AG04450 (cell line): ENCODE data around the gene DCDC2. TPM values are rescaled to one million over a fixed set of nuclear protein-coding genes. Genes with fewer than 3 reads are reported as not detected.

Experiments used
- CTCF ChIA-PET: fragments of 300-600, 350-600 bp; formaldehyde crosslinking; extraction: SDS; loops from one replicate; lab custom pipeline; 2022; ENCODE audit warnings: antibody characterized with exemption, inconsistent platforms; lab: Charles Lee
- POLR2A ChIA-PET: fragments of 350-600 bp; formaldehyde crosslinking; extraction: SDS; loops from one replicate; lab custom pipeline; 2021; ENCODE audit warnings: antibody characterized with exemption, inconsistent platforms; lab: Yijun Ruan, JAX
- DNase-seq: peaks from one replicate; pipeline ENCODE4 v3.0.0-alpha.2; 2011; ENCODE audit warnings: low read depth, low spot score
- H3K27ac ChIP-seq: one replicate; pipeline ENCODE4 v1.5.1; 2012; ENCODE audit warnings: low read depth, low read length, control low read depth
- H3K27me3 ChIP-seq: one replicate; pipeline ENCODE4 v1.6.0; 2012; ENCODE audit warnings: low read length; ENCODE audit not compliant: control insufficient read depth, insufficient read depth
- H3K4me3 ChIP-seq: 2 replicates; pipeline ENCODE4 v1.5.1; 2011; ENCODE audit warnings: mild to moderate bottlenecking, low read depth, low read length, control low read depth
- H3K9me3 ChIP-seq: 2 replicates; pipeline ENCODE4 v1.5.1; 2012; ENCODE audit warnings: low read length; ENCODE audit not compliant: control insufficient read depth, insufficient read depth
- polyA plus RNA-seq: library from polyadenylated mRNA; depleted of rRNA; stranded (reverse); fragments of >200 nt; gene quantifications from 2 replicates; pipeline ENCODE4 v1.2.3, GENCODE V29; 2011
- TF ChIP-seq, protein P1 (sequence below): IDR thresholded peaks from 2 replicates; pipeline ENCODE4 v1.5.1; 2011; ENCODE audit warnings: low read depth, low read length, control low read depth, inconsistent platforms

The DCDC2 gene
- polyA plus RNA-seq, 1 experiment: 0.02 TPM

DNA sequence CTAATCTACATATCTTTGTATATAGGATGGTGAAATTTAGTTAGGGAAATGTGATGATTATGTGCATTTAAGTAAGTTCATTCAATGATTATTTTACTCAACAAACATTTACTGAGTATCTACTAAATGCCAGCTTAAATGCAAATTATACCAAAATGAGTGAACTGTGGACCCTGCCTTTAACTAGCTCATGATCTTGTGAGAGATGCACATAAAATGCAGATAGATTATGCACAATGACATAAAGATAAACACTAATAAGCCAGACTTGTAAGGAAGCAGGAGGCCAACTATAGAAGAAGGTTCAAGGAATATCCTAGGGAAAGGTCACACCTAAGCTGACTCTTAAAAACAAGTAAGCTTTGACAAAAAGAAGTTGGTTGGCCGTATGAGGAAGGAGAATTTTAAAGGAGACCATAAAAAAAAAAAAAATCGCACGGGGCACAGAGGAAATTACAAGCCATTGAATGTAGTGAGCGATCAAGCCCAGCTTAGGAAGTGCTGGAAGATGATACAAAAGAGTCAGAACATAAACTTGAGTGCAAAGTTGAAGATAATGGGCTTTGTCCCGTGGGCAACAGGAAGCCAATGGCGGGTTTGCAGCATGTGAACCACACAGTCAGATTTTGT lies 123.9 kb downstream of the DCDC2 start:
- H3K4me3 ChIP-seq: no peak overlapping the region
- H3K9me3 ChIP-seq: no peaks in the 10 kb centered on the region
- ChIA-PET CTCF (no interaction called here), POLR2A (no interaction called here)
- TF ChIP-seq, protein P1, sequence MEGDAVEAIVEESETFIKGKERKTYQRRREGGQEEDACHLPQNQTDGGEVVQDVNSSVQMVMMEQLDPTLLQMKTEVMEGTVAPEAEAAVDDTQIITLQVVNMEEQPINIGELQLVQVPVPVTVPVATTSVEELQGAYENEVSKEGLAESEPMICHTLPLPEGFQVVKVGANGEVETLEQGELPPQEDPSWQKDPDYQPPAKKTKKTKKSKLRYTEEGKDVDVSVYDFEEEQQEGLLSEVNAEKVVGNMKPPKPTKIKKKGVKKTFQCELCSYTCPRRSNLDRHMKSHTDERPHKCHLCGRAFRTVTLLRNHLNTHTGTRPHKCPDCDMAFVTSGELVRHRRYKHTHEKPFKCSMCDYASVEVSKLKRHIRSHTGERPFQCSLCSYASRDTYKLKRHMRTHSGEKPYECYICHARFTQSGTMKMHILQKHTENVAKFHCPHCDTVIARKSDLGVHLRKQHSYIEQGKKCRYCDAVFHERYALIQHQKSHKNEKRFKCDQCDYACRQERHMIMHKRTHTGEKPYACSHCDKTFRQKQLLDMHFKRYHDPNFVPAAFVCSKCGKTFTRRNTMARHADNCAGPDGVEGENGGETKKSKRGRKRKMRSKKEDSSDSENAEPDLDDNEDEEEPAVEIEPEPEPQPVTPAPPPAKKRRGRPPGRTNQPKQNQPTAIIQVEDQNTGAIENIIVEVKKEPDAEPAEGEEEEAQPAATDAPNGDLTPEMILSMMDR: no peak
- H3K27ac ChIP-seq: no peak overlapping the region
- no peaks in the 10 kb centered on the region for H3K27me3 ChIP-seq
- no peak for DNase-seq

DNA sequence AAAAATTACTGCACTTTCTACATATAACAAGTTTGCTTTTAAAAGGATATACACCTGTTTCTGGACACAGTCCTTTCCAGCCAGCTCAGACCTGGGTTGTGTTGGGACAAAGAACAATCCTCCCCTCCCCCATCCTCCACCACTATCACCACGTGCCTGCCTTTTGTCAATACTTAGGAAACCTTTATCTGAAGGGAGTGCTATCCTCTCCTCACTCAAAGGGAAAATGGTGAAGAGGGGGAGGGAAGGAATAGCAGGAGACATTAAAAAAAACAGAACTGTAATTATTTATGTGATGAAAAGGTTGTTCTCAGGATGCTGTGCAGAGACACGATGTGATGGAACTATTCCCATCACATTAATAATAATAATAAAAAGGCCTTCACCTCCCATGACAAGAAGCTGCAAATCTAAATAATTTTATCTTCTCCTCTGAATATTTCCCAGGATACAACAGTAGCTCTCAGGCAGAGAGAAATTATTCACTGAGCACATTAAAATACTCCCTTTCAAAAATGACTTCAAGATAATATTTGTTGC lies 126.4 kb downstream of the DCDC2 start:
- H3K27me3 ChIP-seq: no peaks in the 10 kb centered on the region
- ChIA-PET POLR2A (no interaction called here), CTCF (no interaction called here)
- TF ChIP-seq, protein P1: no peak
- H3K9me3 ChIP-seq: no peaks in the 10 kb centered on the region
- DNase-seq: no peak
- no peak overlapping the region for H3K4me3 ChIP-seq
- H3K27ac ChIP-seq: no peak overlapping the region

DNA sequence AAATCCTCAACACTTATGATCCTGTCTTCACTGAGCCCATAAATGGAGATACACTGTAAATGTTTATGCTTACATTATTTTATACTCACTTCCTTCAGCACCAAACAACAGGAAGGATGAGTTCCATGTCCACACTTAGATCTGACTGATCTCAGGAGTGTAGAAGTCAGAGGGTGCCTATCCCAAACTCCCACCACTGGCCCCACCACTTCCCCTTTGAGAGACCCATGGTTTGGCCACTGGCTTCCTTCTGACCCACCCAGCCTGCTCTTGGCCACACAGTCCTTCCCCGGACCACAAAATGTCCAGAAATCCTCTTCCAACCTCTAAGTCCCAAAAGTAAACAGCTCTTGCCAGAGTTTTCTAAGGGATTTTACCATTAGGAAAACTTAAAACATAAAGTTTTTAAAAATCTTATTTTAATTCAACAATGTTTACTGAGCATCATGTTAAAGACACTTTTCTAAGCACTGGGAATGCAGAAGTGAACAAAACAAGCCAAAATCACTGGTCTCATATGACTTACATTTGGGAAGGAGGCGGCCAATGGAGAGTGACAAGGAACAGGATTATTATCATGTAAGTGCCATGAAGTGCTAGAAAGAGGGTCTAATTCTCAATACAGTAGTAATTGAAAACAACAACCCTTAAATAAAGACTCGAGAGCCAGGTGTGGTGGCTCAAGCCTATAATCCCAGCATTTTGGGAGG lies 128.0 kb downstream of the DCDC2 start:
- ChIA-PET POLR2A (no interaction called here), CTCF (no interaction called here)
- no peak for DNase-seq
- TF ChIP-seq, protein P1: no peak
- Histone ChIP-seq H3K4me3 (no peak overlapping the region), H3K9me3 (no peaks in the 10 kb centered on the region), H3K27me3 (no peaks in the 10 kb centered on the region), H3K27ac (no peak overlapping the region)

DNA sequence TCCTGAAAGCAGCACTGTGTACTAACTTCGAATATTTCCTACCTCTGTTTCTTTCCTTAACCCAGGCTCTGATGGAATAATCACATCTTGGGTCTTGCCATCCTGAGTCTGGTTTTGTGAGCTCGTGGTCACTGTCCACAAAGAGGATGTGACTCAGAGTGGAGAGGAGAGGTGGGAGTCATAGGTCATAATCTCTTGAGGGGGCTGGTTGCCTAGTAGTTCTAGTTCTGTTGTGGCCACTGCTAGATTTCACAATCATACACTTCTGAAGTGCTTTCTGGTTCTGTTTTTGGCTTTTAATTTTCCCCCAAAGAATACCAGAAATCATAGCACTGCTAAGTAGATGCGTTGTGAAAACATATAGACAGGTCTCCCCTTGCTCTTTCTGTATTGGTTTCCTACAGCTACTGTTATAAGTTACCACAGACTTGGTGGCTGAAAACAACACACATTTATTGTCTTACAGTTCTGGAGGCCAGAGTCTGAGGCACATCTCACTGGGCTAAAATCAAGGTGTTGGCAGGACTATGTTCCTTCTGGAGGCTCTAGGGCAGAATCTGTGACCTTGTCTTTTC lies 129.1 kb downstream of the DCDC2 start:
- H3K9me3 ChIP-seq: no peaks in the 10 kb centered on the region
- ChIA-PET CTCF (no interaction called here), POLR2A (no interaction called here)
- DNase-seq: no peak
- no peak overlapping the region for H3K27ac ChIP-seq
- H3K27me3 ChIP-seq: no peaks in the 10 kb centered on the region
- H3K4me3 ChIP-seq: no peak overlapping the region
- TF ChIP-seq, protein P1: no peak

DNA sequence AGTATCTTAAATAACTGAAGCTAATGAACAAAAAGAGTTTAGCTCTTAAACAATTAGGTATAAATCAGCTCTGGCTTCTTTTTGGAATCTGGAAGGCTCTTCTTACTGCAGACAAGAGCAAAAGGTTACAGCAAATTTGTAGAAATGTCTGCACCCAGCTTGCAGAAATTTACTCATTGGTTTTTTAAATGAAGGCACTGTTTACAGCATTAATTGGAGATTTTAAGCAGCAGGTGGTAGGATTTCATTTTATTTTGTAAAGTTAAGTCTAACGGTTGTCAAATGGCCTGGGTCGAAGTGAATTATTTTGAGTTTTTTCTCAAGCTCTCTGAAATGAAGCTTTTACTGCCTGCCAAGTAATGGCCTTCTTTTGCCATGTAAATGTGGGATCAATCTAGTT lies 129.7 kb downstream of the DCDC2 start:
- H3K27me3 ChIP-seq: no peaks in the 10 kb centered on the region
- TF ChIP-seq, protein P1: no peak
- no peak overlapping the region for H3K4me3 ChIP-seq
- no peaks in the 10 kb centered on the region for H3K9me3 ChIP-seq
- H3K27ac ChIP-seq: no peak overlapping the region
- POLR2A ChIA-PET: no interaction called here
- CTCF ChIA-PET: no interaction called here
- DNase-seq: no peak
